Activated naive CD4-positive, alpha-beta T cell treated with anti-CD3 and anti-CD28 coated beads, Interleukin-2, amount 50 U/mL, for 24 hours (primary cell): Measurements from ENCODE around the gene SYNE1.
"Not testable (repeated sequence)": the region's sequence is repeated elsewhere in the genome, so short reads cannot be mapped to it uniquely, and the experiment has no call there.

ENCODE experiments used
- H3K27ac Mint-ChIP-seq: one replicate; pipeline ENCODE4 v1.8.0; 2021; ENCODE audit warnings: mild to moderate bottlenecking, mixed read lengths
- H3K27me3 Mint-ChIP-seq: one replicate; pipeline ENCODE4 v1.8.0; 2021; ENCODE audit warnings: mixed read lengths
- H3K36me3 Mint-ChIP-seq: one replicate; pipeline ENCODE4 v1.8.0; 2021; ENCODE audit warnings: mixed read lengths
- H3K4me1 Mint-ChIP-seq: one replicate; pipeline ENCODE4 v1.8.0; 2021; ENCODE audit warnings: mixed read lengths
- H3K4me3 Mint-ChIP-seq: one replicate; pipeline ENCODE4 v1.8.0; 2021; ENCODE audit warnings: mild to moderate bottlenecking, mixed read lengths
- H3K9me3 Mint-ChIP-seq: one replicate; pipeline ENCODE4 v1.8.0; 2021; ENCODE audit warnings: mixed read lengths

Gene SYNE1

GRCh38 chr6:152453421-152453820, 183.7 kb downstream of the SYNE1 start:
- H3K9me3 Mint-ChIP-seq, result no peaks in the 10 kb centered on the region
- H3K36me3 Mint-ChIP-seq, result no peaks in the 10 kb centered on the region
- peaks cover 7% of the 10 kb centered on the region for H3K27me3 Mint-ChIP-seq
- H3K27ac Mint-ChIP-seq, result no peak overlapping the region
- no peaks in the 10 kb centered on the region for H3K4me1 Mint-ChIP-seq
- H3K4me3 Mint-ChIP-seq, result no peak overlapping the region

DNA sequence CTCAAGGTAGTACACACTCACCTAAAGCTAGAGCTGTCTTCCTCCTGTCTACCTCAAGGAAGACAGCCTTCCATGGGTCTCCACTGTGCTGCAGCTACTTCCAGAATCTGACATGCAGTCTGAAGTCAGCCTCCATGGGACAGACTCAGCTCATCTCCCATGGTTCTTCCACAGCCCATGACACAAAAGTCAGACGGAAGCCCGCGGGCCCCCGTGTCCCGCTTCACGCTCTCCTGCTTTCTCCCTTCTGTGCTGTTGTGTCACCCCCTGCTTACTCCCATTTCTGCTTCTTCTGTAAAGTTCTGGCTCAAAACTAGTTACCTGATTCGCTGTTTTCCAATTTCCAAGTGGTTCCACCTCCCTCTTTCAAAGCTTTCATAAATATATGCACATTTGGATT, 184.5 kb downstream of the SYNE1 start:
- Mint-ChIP-seq H3K4me3 (no peak overlapping the region), H3K27ac (no peak overlapping the region), H3K4me1 (no peaks in the 10 kb centered on the region), H3K9me3 (no peaks in the 10 kb centered on the region), H3K27me3 (peaks cover 7% of the 10 kb centered on the region), H3K36me3 (no peaks in the 10 kb centered on the region)

DNA sequence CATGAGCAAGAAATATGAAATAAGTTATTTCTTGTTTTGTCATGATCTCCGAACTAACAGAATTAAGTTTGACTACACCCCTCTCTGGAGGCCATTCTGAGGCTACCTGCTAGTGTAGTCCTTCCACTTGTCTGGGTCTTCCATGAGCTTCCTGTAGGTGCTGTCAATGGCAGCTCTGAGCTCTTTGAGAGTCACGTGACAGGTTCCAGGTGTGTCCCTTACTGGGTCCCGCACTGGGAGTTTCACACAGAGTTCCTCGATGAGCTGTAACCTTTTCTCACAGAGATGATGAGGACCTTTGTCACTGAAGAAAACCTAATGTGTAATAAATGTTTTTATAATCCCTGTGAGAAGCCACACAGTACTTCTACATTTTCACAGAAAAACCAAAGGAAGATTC, 186.6 kb downstream of the SYNE1 start:
- Mint-ChIP-seq H3K27ac (no peak overlapping the region), H3K9me3 (no peaks in the 10 kb centered on the region), H3K4me1 (no peaks in the 10 kb centered on the region), H3K27me3 (peaks cover 7% of the 10 kb centered on the region), H3K4me3 (no peak overlapping the region), H3K36me3 (no peaks in the 10 kb centered on the region)

- no peaks in the 10 kb centered on the region for H3K36me3 Mint-ChIP-seq
- H3K9me3 Mint-ChIP-seq, result no peaks in the 10 kb centered on the region
- no peak overlapping the region for H3K27ac Mint-ChIP-seq
- peaks cover 6% of the 10 kb centered on the region for H3K27me3 Mint-ChIP-seq
- no peaks in the 10 kb centered on the region for H3K4me1 Mint-ChIP-seq
- H3K4me3 Mint-ChIP-seq, result no peak overlapping the region
Measured at GRCh38 chr6:152441902-152442301, 195.3 kb downstream of the SYNE1 start.

DNA sequence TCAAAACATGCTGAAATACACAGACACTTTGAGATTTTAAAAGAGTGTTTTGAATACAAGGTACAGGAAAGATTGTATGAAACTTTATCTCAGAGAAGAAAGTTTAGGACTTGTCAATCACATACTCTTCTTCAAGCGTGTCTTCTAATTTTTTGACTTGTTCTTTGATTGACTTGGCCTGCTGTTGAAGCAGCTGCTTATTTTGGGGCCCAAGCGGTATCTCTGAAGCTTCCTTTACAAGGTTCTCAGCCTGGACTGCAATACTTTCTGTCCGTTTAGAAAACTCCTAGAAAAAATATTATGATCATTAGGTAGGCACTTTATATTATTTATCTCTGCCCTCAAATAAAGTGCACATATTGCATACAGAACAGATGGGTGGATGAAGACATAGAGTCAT, 201.3 kb downstream of the SYNE1 start:
- Mint-ChIP-seq H3K27me3 (peaks cover 2% of the 10 kb centered on the region), H3K4me3 (no peak overlapping the region), H3K27ac (no peak overlapping the region), H3K4me1 (no peaks in the 10 kb centered on the region), H3K9me3 (no peaks in the 10 kb centered on the region), H3K36me3 (no peaks in the 10 kb centered on the region)

GRCh38 chr6:152432758-152433157, 204.4 kb downstream of the SYNE1 start:
- H3K4me1 Mint-ChIP-seq, result no peaks in the 10 kb centered on the region
- no peak overlapping the region for H3K4me3 Mint-ChIP-seq
- H3K36me3 Mint-ChIP-seq, result no peaks in the 10 kb centered on the region
- H3K9me3 Mint-ChIP-seq, result no peaks in the 10 kb centered on the region
- H3K27ac Mint-ChIP-seq, result no peak overlapping the region
- H3K27me3 Mint-ChIP-seq, result peaks cover 4% of the 10 kb centered on the region

DNA sequence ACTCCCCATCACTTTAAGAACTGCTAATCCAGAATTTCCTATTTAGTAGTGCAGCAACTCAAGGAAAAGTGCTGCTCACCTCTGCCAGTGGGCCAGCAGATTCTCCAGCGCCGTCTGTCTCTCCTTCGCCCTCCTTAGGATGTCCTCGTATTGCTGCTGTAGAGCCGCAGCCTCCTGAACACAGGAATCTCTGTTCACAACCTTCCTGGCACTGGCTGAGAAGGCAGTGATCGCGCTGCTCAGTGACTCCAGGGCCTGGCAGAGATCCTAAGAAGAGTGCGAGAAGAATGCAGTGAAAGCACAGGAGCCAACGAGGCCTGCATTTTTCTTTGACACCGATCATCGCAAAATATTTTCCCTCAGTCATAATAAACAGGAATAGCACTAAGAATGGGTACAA, 209.0 kb downstream of the SYNE1 start:
- H3K4me1 Mint-ChIP-seq, result no peaks in the 10 kb centered on the region

DNA sequence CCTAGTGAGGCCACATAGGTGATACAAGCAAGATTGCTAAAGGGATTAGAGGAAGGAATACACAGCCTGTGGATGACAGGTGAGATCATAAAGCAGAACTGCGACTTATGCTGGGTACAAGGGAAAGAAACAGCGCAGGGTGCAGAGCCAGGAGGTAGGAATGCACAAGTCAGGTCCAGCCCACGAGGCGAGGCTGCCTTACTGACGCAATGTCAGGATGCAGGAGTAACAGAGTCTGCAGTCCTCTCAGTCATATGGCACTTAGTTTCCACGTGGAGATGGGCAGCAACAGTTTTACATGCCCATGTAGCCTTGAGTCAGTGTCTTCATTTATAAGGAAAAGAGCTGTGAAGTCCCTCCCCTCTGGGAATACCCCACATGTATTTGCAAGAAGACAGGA, 210.9 kb downstream of the SYNE1 start:
- Mint-ChIP-seq H3K27ac (no peak overlapping the region), H3K9me3 (peaks cover 2% of the 10 kb centered on the region), H3K4me3 (no peak overlapping the region), H3K4me1 (no peaks in the 10 kb centered on the region), H3K36me3 (peaks cover 2% of the 10 kb centered on the region), H3K27me3 (peaks cover 12% of the 10 kb centered on the region)

More for the DNA sequence above, 209.0 kb downstream of the SYNE1 start:
- no peak overlapping the region for H3K27ac Mint-ChIP-seq
- no peaks in the 10 kb centered on the region for H3K36me3 Mint-ChIP-seq
- no peak overlapping the region for H3K4me3 Mint-ChIP-seq
- peaks cover 13% of the 10 kb centered on the region for H3K27me3 Mint-ChIP-seq
- no peaks in the 10 kb centered on the region for H3K9me3 Mint-ChIP-seq

- Mint-ChIP-seq H3K4me1 (no peaks in the 10 kb centered on the region), H3K9me3 (peaks cover 6% of the 10 kb centered on the region), H3K4me3 (no peak overlapping the region), H3K27me3 (peaks cover 15% of the 10 kb centered on the region), H3K27ac (no peak overlapping the region), H3K36me3 (peaks cover 4% of the 10 kb centered on the region)
Measured at GRCh38 chr6:152423216-152424103, 213.7 kb downstream of the SYNE1 start.

- not testable (repeated sequence) for H3K4me3 Mint-ChIP-seq, H3K4me1 Mint-ChIP-seq, H3K36me3 Mint-ChIP-seq, H3K27ac Mint-ChIP-seq, H3K9me3 Mint-ChIP-seq
- peaks cover 14% of the 10 kb centered on the region for H3K27me3 Mint-ChIP-seq
Measured at GRCh38 chr6:152421496-152421895, 215.7 kb downstream of the SYNE1 start.

GRCh38 chr6:152420696-152421095, 216.5 kb downstream of the SYNE1 start:
- peaks cover 4% of the 10 kb centered on the region for H3K36me3 Mint-ChIP-seq
- H3K27me3 Mint-ChIP-seq, result peaks cover 16% of the 10 kb centered on the region
- H3K27ac Mint-ChIP-seq, result no peak overlapping the region
- H3K4me3 Mint-ChIP-seq, result no peak overlapping the region
- peaks cover 6% of the 10 kb centered on the region for H3K9me3 Mint-ChIP-seq
- H3K4me1 Mint-ChIP-seq, result no peaks in the 10 kb centered on the region

GRCh38 chr6:152418551-152418950, 218.6 kb downstream of the SYNE1 start:
- Mint-ChIP-seq H3K4me1 (no peaks in the 10 kb centered on the region), H3K27ac (no peak overlapping the region), H3K27me3 (peaks cover 9% of the 10 kb centered on the region), H3K9me3 (peaks cover 6% of the 10 kb centered on the region), H3K36me3 (peaks cover 4% of the 10 kb centered on the region), H3K4me3 (no peak overlapping the region)

- H3K27ac Mint-ChIP-seq, result no peak overlapping the region
- no peak overlapping the region for H3K4me3 Mint-ChIP-seq
- peaks cover 3% of the 10 kb centered on the region for H3K36me3 Mint-ChIP-seq
- H3K9me3 Mint-ChIP-seq, result peaks cover 6% of the 10 kb centered on the region
- no peaks in the 10 kb centered on the region for H3K4me1 Mint-ChIP-seq
- peaks cover 6% of the 10 kb centered on the region for H3K27me3 Mint-ChIP-seq
Measured at GRCh38 chr6:152416652-152417051, 220.5 kb downstream of the SYNE1 start.

DNA sequence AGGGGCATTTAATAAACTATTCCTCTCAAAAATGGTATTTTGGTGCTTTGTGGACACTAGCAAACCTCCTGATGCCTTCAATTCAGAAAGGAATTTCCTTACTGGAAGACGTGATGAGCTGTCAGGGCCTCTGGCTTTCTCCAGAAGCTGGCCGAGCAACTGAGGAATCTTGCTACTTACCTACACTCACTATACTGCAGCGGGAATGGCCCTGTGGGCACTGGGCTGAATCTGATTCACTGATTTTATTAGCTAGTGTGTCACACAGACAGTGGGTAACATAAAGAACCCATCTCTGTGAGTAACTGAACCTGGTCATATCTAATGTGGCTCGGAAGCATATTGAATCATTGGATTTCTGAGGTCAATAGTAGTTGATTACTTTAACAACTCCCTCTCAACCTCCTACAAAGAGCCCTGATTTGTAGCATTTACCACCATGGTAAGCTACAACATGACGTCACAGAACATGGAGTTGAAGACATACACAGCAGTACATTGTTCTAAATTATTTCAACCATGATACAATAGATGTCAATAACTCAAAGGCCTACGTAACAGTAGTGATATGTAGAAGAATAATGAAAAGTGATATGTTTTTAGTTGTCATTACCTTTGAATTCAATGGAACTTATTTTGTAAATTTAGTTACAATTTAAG, 232.1 kb downstream of the SYNE1 start:
- Mint-ChIP-seq H3K36me3 (no peaks in the 10 kb centered on the region), H3K9me3 (no peaks in the 10 kb centered on the region), H3K4me1 (no peaks in the 10 kb centered on the region), H3K4me3 (no peak overlapping the region), H3K27me3 (peaks cover 6% of the 10 kb centered on the region), H3K27ac (no peak overlapping the region)

DNA sequence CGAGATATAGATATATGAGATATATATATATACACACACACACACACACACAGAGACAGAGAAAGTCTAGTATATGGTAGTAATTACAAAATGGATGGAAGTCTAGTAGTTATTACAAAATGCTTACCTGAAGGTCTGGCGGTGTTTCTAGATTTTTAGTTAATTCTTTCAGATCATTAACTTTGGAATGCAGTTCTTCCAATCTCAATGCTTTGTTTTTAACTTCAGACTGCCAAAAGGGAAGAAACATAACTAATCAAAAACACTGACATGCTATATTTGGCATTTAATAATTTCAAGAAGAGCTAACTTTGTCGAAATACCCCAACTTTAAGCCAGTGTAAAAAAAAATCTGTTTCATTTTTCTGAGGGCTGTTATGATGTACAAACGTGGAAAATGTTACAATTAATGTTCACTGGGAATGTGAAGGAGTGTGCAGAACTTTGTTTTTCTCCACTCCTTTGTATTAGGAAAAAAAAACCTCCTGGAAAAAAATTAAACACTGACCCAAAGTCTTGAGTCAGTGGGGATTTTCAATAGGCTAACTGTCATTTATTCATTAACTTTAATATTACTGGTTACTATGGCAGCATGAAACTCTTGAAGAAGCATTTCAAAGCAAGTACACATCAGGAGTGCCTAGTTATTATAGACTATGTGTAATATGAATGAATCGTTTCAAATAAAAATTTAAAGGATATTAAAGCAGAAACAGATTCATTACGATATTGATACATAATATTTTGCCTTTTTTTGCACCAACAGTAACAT, 232.9 kb downstream of the SYNE1 start:
- peaks cover 5% of the 10 kb centered on the region for H3K27me3 Mint-ChIP-seq
- H3K4me3 Mint-ChIP-seq, result no peak overlapping the region
- H3K4me1 Mint-ChIP-seq, result no peaks in the 10 kb centered on the region
- H3K27ac Mint-ChIP-seq, result no peak overlapping the region
- H3K36me3 Mint-ChIP-seq, result no peaks in the 10 kb centered on the region
- no peaks in the 10 kb centered on the region for H3K9me3 Mint-ChIP-seq

- H3K4me1 Mint-ChIP-seq, result no peaks in the 10 kb centered on the region
- peaks cover 3% of the 10 kb centered on the region for H3K27me3 Mint-ChIP-seq
- H3K36me3 Mint-ChIP-seq, result no peaks in the 10 kb centered on the region
- H3K27ac Mint-ChIP-seq, result no peak overlapping the region
- no peak overlapping the region for H3K4me3 Mint-ChIP-seq
- no peaks in the 10 kb centered on the region for H3K9me3 Mint-ChIP-seq
Measured at GRCh38 chr6:152402791-152403190, 234.4 kb downstream of the SYNE1 start.
